SU-DHL-6 (cell line): ENCODE results near the gene KCNIP4.

Experiments
- H2AFZ ChIP-seq: fragments of 200-600 bp; sonication (generic); 2 replicates; pipeline ENCODE4 v1.6.1; 2014; ENCODE audit warnings: low read depth, mild to moderate bottlenecking, moderate library complexity, mixed read lengths, antibody characterized with exemption, low read length; ENCODE audit not compliant: severe bottlenecking
- H3F3A ChIP-seq: fragments of 200-600 bp; shearing (Covaris generic); 2 replicates; pipeline ENCODE4 v1.6.0; 2016; ENCODE audit warnings: antibody characterized with exemption, mild to moderate bottlenecking; ENCODE audit not compliant: insufficient read depth
- H3K27ac ChIP-seq: fragments of 200-600 bp; sonication (generic); 2 replicates; pipeline ENCODE4 v1.5.1; 2016; ENCODE audit warnings: low read depth, mild to moderate bottlenecking, low read length, moderate library complexity, mixed read lengths
- H3K27me3 ChIP-seq: fragments of 200-600 bp; sonication (generic), shearing (Covaris generic); 2 replicates; pipeline ENCODE4 v1.6.0; 2014; ENCODE audit warnings: mild to moderate bottlenecking, low read length
- H3K36me3 ChIP-seq: fragments of 200-600 bp; sonication (generic); 2 replicates; pipeline ENCODE4 v1.6.1; 2014; ENCODE audit warnings: mild to moderate bottlenecking, low read length, mixed read lengths
- H3K4me2 ChIP-seq: fragments of 300-600, 200-600 bp; shearing (Covaris generic), sonication (generic); 2 replicates; pipeline ENCODE4 v1.6.0; 2014; ENCODE audit warnings: low read length, low read depth, mild to moderate bottlenecking; ENCODE audit not compliant: poor library complexity, severe bottlenecking
- H3K4me3 ChIP-seq: fragments of 200-600 bp; sonication (generic); 2 replicates; pipeline ENCODE4 v1.5.1; 2014; ENCODE audit warnings: antibody characterized with exemption, low read length, mild to moderate bottlenecking, mixed read lengths; ENCODE audit not compliant: insufficient read depth, poor library complexity, severe bottlenecking
- H3K79me2 ChIP-seq: fragments of 200-600 bp; sonication (generic); 2 replicates; pipeline ENCODE4 v1.6.1; 2014; ENCODE audit warnings: mild to moderate bottlenecking, low read length, moderate library complexity; ENCODE audit not compliant: insufficient read depth
- H3K9ac ChIP-seq: fragments of 200-600 bp; sonication (generic); 2 replicates; pipeline ENCODE4 v1.7.0; 2014; ENCODE audit warnings: mild to moderate bottlenecking, low read length
- H3K9me2 ChIP-seq: fragments of 200-600 bp; sonication (generic); replicated peaks from 2 replicates; pipeline ENCODE4 v1.6.1; 2014; ENCODE audit warnings: low read length; ENCODE audit not compliant: insufficient read depth
- H3K9me3 ChIP-seq: fragments of 200-600 bp; sonication (generic); 2 replicates; pipeline ENCODE4 v1.6.1; 2014; ENCODE audit warnings: low read length, mixed read lengths; ENCODE audit not compliant: insufficient read depth
- H4K20me1 ChIP-seq: fragments of 200-600 bp; sonication (generic); 2 replicates; pipeline ENCODE4 v1.6.1; 2014; ENCODE audit warnings: low read depth, mild to moderate bottlenecking, antibody characterized with exemption, low read length, moderate library complexity, mixed read lengths
- CTCF ChIP-seq: fragments of 200-600 bp; sonication (generic); IDR thresholded peaks from one replicate; pipeline ENCODE4 v1.5.1; 2017; ENCODE audit warnings: antibody characterized with exemption, mild to moderate bottlenecking, low read length, moderate library complexity; ENCODE audit not compliant: insufficient read depth, poor library complexity, severe bottlenecking
- EZH2phosphoT487 ChIP-seq: fragments of 200-600 bp; sonication (generic), shearing (Covaris generic); conservative IDR thresholded peaks from 2 replicates; pipeline ENCODE4 v1.6.1; 2018; ENCODE audit warnings: mild to moderate bottlenecking, antibody characterized with exemption, low read length, moderate library complexity, mixed read lengths

The KCNIP4 gene

GRCh38 chr4:20954541-20954940, 994.0 kb downstream of the KCNIP4 start:
- H3K9me2 ChIP-seq, result no peaks in the 10 kb centered on the region
- H3K9ac ChIP-seq, result no peak overlapping the region
- no peak overlapping the region for H3K4me2 ChIP-seq
- no peaks in the 10 kb centered on the region for H3K27me3 ChIP-seq
- H3K36me3 ChIP-seq, result no peaks in the 10 kb centered on the region
- H4K20me1 ChIP-seq, result no peaks in the 10 kb centered on the region
- no peaks in the 10 kb centered on the region for H3F3A ChIP-seq
- TF ChIP-seq EZH2phosphoT487 (no peak), CTCF (no peak)
- no peak overlapping the region for H3K4me3 ChIP-seq
- no peak overlapping the region for H3K27ac ChIP-seq
- H3K9me3 ChIP-seq, result no peaks in the 10 kb centered on the region
- no peaks in the 10 kb centered on the region for H3K79me2 ChIP-seq
- H2AFZ ChIP-seq, result no peak overlapping the region

- H3K4me3 ChIP-seq, result no peak overlapping the region
- H4K20me1 ChIP-seq, result no peaks in the 10 kb centered on the region
- no peaks in the 10 kb centered on the region for H3K36me3 ChIP-seq
- no peak for TF ChIP-seq EZH2phosphoT487
- TF ChIP-seq CTCF, result no peak
- H3K4me2 ChIP-seq, result no peak overlapping the region
- no peak overlapping the region for H3K9ac ChIP-seq
- H3K9me3 ChIP-seq, result no peaks in the 10 kb centered on the region
- H3K9me2 ChIP-seq, result no peaks in the 10 kb centered on the region
- no peaks in the 10 kb centered on the region for H3F3A ChIP-seq
- H3K79me2 ChIP-seq, result no peaks in the 10 kb centered on the region
- H3K27me3 ChIP-seq, result no peaks in the 10 kb centered on the region
- H3K27ac ChIP-seq, result no peak overlapping the region
- H2AFZ ChIP-seq, result no peak overlapping the region
Observed at GRCh38 chr4:20944961-20945360, 1003.6 kb downstream of the KCNIP4 start.

GRCh38 chr4:20944451-20944850, 1004.1 kb downstream of the KCNIP4 start:
- Histone ChIP-seq H3K4me3 (no peak overlapping the region), H3K27ac (no peak overlapping the region), H3K27me3 (no peaks in the 10 kb centered on the region), H3K9ac (no peak overlapping the region), H2AFZ (no peak overlapping the region), H3K9me3 (no peaks in the 10 kb centered on the region), H3K4me2 (no peak overlapping the region), H3K9me2 (no peaks in the 10 kb centered on the region), H3K36me3 (no peaks in the 10 kb centered on the region), H3K79me2 (no peaks in the 10 kb centered on the region), H3F3A (no peaks in the 10 kb centered on the region), H4K20me1 (no peaks in the 10 kb centered on the region)
- TF ChIP-seq EZH2phosphoT487, result no peak
- TF ChIP-seq CTCF, result no peak
